HG03064 (cell line): ENCODE data around the gene TAF11L4.
"Not testable (repeated sequence)": the region's sequence is repeated elsewhere in the genome, so short reads cannot be mapped to it uniquely, and the experiment has no call there.

ENCODE experiments used
- ATAC-seq: cut with Tn5 transposase; IDR thresholded peaks from one replicate; pipeline ENCODE4 v1.9.1; 2021; ENCODE audit warnings: low read depth; ENCODE audit not compliant: unreplicated experiment

TAF11L4 gene

GRCh38 chr5:17521501-17521900 is at the start of gene TAF11L4:
TAF11L4 (plus strand) TSS chr5:17521801.
- not testable (repeated sequence) for ATAC-seq

- not testable (repeated sequence) for ATAC-seq
These were observed 46.5 kb upstream of the TAF11L4 start for GRCh38 chr5:17475064-17475463.

- ATAC-seq, result no peak
These were observed 44.6 kb upstream of the TAF11L4 start for GRCh38 chr5:17477043-17477442.

GRCh38 chr5:17477573-17478265 is 43.9 kb upstream of the TAF11L4 start:
- no peak for ATAC-seq

GRCh38 chr5:17481378-17481777 is 40.2 kb upstream of the TAF11L4 start:
- no peak for ATAC-seq

GRCh38 chr5:17482790-17483189 is 38.8 kb upstream of the TAF11L4 start:
- no peak for ATAC-seq

GRCh38 chr5:17486464-17487173 is 35.0 kb upstream of the TAF11L4 start:
- not testable (repeated sequence) for ATAC-seq

GRCh38 chr5:17487174-17487512 is 34.5 kb upstream of the TAF11L4 start:
- no peak for ATAC-seq

- ATAC-seq, result not testable (repeated sequence)
These were observed 30.3 kb upstream of the TAF11L4 start for GRCh38 chr5:17491257-17491656.

GRCh38 chr5:17492770-17493169 is 28.8 kb upstream of the TAF11L4 start:
- ATAC-seq, result no peak

GRCh38 chr5:17497446-17497845 is 24.2 kb upstream of the TAF11L4 start:
- ATAC-seq, result no peak

GRCh38 chr5:17497931-17498330 is 23.7 kb upstream of the TAF11L4 start, which contains the start of gene TAF11L2:
TAF11L2 (plus strand) TSS chr5:17498231.
- not testable (repeated sequence) for ATAC-seq

GRCh38 chr5:17511775-17512325 is 9.8 kb upstream of the TAF11L4 start:
- ATAC-seq, result no peak

GRCh38 chr5:17517526-17517925 is 4.1 kb upstream of the TAF11L4 start:
- ATAC-seq, result not testable (repeated sequence)

- not testable (repeated sequence) for ATAC-seq
These were observed 3.5 kb upstream of the TAF11L4 start, which contains the start of gene TAF11L3 for GRCh38 chr5:17518067-17518466. TAF11L3 (plus strand) TSS chr5:17518367.

- ATAC-seq, result not testable (repeated sequence)
These were observed 2.1 kb upstream of the TAF11L4 start for GRCh38 chr5:17519508-17519907.

GRCh38 chr5:17524935-17525334 is 3.3 kb downstream of the TAF11L4 start, which contains the start of gene TAF11L5:
TAF11L5 (plus strand) TSS chr5:17525235.
- ATAC-seq, result not testable (repeated sequence)

- not testable (repeated sequence) for ATAC-seq
These were observed 4.9 kb downstream of the TAF11L4 start for GRCh38 chr5:17526504-17526903.

- ATAC-seq, result not testable (repeated sequence)
These were observed 6.8 kb downstream of the TAF11L4 start, which contains the start of gene TAF11L6 for GRCh38 chr5:17528369-17528768. TAF11L6 (plus strand) TSS chr5:17528669.
